K562 (cell line): ENCODE measurements around the gene TBX1. TPM values are rescaled to one million over a fixed set of nuclear protein-coding genes. Genes with fewer than 3 reads are reported as not detected.

Source experiments
- ELF4 ChIP-seq: fragments of 450-650 bp; formaldehyde crosslinking; IDR thresholded peaks from 2 replicates; pipeline ENCODE4 v1.4.0; 2022; ENCODE audit warnings: missing genetic modification characterization
- NFIC ChIP-seq: fragments of 450-650 bp; IDR thresholded peaks from 2 replicates; pipeline ENCODE4 v1.6.1; 2017; ENCODE audit warnings: mild to moderate bottlenecking, inconsistent platforms
- SNRNP70 ChIP-seq: fragments of 200-400 bp; formaldehyde crosslinking; optimal IDR thresholded peaks from 2 replicates; pipeline ENCODE3; 2017; ENCODE audit warnings: low read depth, low read length
- SREBF2 ChIP-seq: sonication (generic); formaldehyde crosslinking; IDR thresholded peaks from 2 replicates; pipeline ENCODE4 v1.4.0; 2020; ENCODE audit warnings: mild to moderate bottlenecking, missing genetic modification reagents
- ZFP30 ChIP-seq: fragments of 250-450 bp; sonication (Bioruptor Pico); IDR thresholded peaks from 2 replicates; pipeline ENCODE4 v1.8.0; 2022; ENCODE audit warnings: moderate library complexity, mild to moderate bottlenecking, inconsistent platforms, borderline replicate concordance
- ZNF445 ChIP-seq: fragments of 250-450 bp; sonication (Bioruptor Pico); IDR thresholded peaks from 2 replicates; pipeline ENCODE4 v1.4.0; 2020; ENCODE audit warnings: low read depth, mild to moderate bottlenecking, moderate library complexity
- ZNF644 ChIP-seq: fragments of 200-800 bp; sonication (Bioruptor generic); IDR thresholded peaks from 2 replicates; pipeline ENCODE4 v1.6.1; 2016; ENCODE audit warnings: low read depth, missing genetic modification characterization, missing compliant biosample characterization
- polyA plus RNA-seq, 8 experiments: library from polyadenylated mRNA; depleted of rRNA in 4 of 8; stranded (reverse) in 5 of 8; unstranded in 3 of 8; fragments of >200 nt; fragmentation: Nextera tagmentation in 2 of 8; fragmentation: Illumina TruSeq in 1 of 8; extraction: Ambion mirVana in 2 of 8; extraction: Trizol in 1 of 8; gene quantifications; 2 replicates each; pipeline versions ENCODE4 v1.2.1 to v1.2.3, GENCODE V29; 2011 to 2014; ENCODE audit warnings: inconsistent platforms in 1 of 8, missing spikeins in 1 of 8
- total RNA-seq, 7 experiments: library from RNA; depleted of rRNA in 6 of 7; stranded (reverse); fragments of >200 nt in 6 of 7; fragmentation: Illumina TruSeq in 2 of 7; extraction: Trizol in 2 of 7; gene quantifications; 2 replicates each; pipeline versions ENCODE4 v1.2.1 to v1.2.3, GENCODE V29; 2011 to 2021; ENCODE audit warnings: low replicate concordance in 1 of 7
- TF ChIP-seq, protein P1 (sequence below): fragments of 200-800 bp; sonication (Bioruptor generic); IDR thresholded peaks from 2 replicates; pipeline ENCODE4 v1.6.1; 2016; ENCODE audit warnings: missing genetic modification characterization, missing compliant biosample characterization
- TF ChIP-seq, protein P2 (sequence below), 2 experiments: fragments of 450-650 bp in 1 of 2; sonication (generic) in 1 of 2; formaldehyde crosslinking in 1 of 2; IDR thresholded peaks in 1 of 2; conservative IDR thresholded peaks in 1 of 2; 2 replicates each; pipeline versions ENCODE4 v1.6.1 to v1.8.1; 2016 to 2023; ENCODE audit warnings: mild to moderate bottlenecking in 2 of 2, moderate library complexity in 2 of 2, inconsistent platforms in 1 of 2, missing genetic modification reagents in 1 of 2
- TF ChIP-seq, protein P3 (sequence below): sonication (generic); formaldehyde crosslinking; IDR thresholded peaks from 2 replicates; pipeline ENCODE4 v1.8.1; 2023; ENCODE audit warnings: mild to moderate bottlenecking, missing genetic modification reagents, moderate library complexity

Gene TBX1
- total and polyA plus RNA-seq, 9 of the 15 experiments (the other 6 are each of a cell fraction or from before 2014, with no cell fraction given): 0.07 to 35.0 (median 3.9) TPM

DNA sequence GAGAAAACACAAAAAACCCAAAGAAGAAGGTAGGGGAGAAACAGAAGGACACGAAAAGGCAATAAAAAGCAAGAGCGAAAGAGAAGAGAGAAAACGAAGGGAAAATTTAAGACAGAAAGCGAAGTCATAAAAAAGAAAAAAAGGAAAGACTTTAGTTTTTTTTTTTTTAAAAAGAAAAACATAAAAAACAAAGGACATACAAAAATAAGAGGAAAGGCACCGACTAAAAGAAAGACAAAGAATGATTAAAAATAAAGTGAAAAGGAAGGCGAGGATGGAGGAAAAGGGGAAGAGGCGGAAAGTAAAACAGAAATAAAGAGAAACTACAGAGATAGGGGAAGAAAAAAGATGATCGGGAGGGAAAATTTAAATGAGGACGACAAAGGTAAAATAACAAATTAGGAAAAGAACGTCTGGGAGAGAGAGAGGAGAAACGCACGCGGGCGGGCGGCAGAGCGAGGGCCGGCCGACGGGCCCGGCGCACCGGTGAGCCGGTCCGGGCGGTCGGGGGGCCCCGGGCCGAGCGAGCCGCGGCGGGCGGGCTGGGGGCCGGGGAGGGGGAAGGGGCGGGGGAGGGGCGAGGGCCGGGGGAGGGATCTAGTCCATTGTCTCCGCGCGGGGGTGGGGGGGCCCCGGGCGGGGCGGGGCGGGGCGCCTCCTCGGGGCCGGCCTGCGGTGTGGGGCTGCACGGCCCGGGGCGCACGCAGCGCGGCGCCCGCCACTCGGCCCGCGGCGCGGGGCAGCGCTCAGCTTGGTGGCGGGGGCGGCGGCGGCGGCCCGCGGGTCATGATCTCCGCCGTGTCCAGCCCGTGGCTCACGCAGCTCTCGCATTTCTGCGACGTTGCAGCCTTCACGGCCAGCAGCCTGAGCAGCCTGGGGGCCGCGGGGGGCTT, at the start of gene TBX1 (continued):
- TF ChIP-seq, protein P1, sequence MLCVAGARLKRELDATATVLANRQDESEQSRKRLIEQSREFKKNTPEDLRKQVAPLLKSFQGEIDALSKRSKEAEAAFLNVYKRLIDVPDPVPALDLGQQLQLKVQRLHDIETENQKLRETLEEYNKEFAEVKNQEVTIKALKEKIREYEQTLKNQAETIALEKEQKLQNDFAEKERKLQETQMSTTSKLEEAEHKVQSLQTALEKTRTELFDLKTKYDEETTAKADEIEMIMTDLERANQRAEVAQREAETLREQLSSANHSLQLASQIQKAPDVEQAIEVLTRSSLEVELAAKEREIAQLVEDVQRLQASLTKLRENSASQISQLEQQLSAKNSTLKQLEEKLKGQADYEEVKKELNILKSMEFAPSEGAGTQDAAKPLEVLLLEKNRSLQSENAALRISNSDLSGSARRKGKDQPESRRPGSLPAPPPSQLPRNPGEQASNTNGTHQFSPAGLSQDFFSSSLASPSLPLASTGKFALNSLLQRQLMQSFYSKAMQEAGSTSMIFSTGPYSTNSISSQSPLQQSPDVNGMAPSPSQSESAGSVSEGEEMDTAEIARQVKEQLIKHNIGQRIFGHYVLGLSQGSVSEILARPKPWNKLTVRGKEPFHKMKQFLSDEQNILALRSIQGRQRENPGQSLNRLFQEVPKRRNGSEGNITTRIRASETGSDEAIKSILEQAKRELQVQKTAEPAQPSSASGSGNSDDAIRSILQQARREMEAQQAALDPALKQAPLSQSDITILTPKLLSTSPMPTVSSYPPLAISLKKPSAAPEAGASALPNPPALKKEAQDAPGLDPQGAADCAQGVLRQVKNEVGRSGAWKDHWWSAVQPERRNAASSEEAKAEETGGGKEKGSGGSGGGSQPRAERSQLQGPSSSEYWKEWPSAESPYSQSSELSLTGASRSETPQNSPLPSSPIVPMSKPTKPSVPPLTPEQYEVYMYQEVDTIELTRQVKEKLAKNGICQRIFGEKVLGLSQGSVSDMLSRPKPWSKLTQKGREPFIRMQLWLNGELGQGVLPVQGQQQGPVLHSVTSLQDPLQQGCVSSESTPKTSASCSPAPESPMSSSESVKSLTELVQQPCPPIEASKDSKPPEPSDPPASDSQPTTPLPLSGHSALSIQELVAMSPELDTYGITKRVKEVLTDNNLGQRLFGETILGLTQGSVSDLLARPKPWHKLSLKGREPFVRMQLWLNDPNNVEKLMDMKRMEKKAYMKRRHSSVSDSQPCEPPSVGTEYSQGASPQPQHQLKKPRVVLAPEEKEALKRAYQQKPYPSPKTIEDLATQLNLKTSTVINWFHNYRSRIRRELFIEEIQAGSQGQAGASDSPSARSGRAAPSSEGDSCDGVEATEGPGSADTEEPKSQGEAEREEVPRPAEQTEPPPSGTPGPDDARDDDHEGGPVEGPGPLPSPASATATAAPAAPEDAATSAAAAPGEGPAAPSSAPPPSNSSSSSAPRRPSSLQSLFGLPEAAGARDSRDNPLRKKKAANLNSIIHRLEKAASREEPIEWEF (CRISPR knock-in tag): no peak
- TF ChIP-seq ZNF445 (CRISPR knock-in tag): 0 out of 2 replicates have a peak, but pooled peaks have one; percentile 6
- no peak for TF ChIP-seq ZNF644
- no peak for TF ChIP-seq SREBF2 (CRISPR knock-in tag)
- TF ChIP-seq, protein P2, sequence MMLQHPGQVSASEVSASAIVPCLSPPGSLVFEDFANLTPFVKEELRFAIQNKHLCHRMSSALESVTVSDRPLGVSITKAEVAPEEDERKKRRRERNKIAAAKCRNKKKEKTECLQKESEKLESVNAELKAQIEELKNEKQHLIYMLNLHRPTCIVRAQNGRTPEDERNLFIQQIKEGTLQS (IDR thresholded peaks at IDR 0.05): no peak
- TF ChIP-seq, protein P2 (CRISPR knock-in tag; conservative IDR thresholded peaks at IDR 0.05): no peak
- no peak for TF ChIP-seq SNRNP70
- TF ChIP-seq, protein P3, sequence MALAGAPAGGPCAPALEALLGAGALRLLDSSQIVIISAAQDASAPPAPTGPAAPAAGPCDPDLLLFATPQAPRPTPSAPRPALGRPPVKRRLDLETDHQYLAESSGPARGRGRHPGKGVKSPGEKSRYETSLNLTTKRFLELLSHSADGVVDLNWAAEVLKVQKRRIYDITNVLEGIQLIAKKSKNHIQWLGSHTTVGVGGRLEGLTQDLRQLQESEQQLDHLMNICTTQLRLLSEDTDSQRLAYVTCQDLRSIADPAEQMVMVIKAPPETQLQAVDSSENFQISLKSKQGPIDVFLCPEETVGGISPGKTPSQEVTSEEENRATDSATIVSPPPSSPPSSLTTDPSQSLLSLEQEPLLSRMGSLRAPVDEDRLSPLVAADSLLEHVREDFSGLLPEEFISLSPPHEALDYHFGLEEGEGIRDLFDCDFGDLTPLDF (CRISPR knock-in tag): no peak
- peak; percentile 49 for TF ChIP-seq NFIC
- TF ChIP-seq ZFP30 (CRISPR knock-in tag): peak; percentile 13; the same call in 1 of the 2 replicates
- peak; percentile 87 for TF ChIP-seq ELF4 (CRISPR knock-in tag)
